SH-SY5Y (cell line): ENCODE results near the gene ACER3.

Source experiments
- GATA2 ChIP-seq: IDR thresholded peaks from 2 replicates; pipeline ENCODE4 v1.6.1; 2011; ENCODE audit warnings: mild to moderate bottlenecking, low read depth, low read length
- GATA3 ChIP-seq: IDR thresholded peaks from 2 replicates; pipeline ENCODE4 v1.6.1; 2011; ENCODE audit warnings: low read depth, mild to moderate bottlenecking, low read length, moderate library complexity

GRCh38 chr11:76990628-76991027 lies 129.9 kb downstream of the ACER3 start:
- TF ChIP-seq GATA3 (no peak), GATA2 (no peak)
